ENCODE data around the gene CHML. TPM values are rescaled to one million over a fixed set of nuclear protein-coding genes. Genes with fewer than 3 reads are reported as not detected.

The CHML gene
- total and polyA plus RNA-seq, 2 of the 8 experiments (the other 6 are each of a cell fraction or from before 2014, with no cell fraction given): 11.5 to 82.4 TPM

DNA sequence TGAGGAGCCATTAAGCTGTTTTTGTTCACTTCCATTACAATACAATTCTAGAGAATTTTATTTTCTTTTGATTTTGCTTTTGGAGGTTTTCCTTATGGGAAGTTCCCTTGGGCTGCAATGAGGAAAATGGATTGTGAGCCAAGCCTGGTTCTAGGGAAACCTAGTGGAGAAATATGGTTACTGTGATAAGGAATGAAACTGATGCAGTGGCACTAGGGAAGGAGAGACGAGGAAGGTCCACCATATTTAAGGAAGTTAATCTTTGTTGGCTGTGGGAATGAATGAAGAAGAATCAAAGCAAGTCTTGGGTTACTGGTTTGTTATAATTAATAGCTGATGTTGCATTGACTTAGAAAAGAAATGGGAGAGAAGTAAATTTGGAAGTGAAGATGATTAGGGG, 28.4 kb downstream of the CHML start (continued):
- TF ChIP-seq, protein P1, sequence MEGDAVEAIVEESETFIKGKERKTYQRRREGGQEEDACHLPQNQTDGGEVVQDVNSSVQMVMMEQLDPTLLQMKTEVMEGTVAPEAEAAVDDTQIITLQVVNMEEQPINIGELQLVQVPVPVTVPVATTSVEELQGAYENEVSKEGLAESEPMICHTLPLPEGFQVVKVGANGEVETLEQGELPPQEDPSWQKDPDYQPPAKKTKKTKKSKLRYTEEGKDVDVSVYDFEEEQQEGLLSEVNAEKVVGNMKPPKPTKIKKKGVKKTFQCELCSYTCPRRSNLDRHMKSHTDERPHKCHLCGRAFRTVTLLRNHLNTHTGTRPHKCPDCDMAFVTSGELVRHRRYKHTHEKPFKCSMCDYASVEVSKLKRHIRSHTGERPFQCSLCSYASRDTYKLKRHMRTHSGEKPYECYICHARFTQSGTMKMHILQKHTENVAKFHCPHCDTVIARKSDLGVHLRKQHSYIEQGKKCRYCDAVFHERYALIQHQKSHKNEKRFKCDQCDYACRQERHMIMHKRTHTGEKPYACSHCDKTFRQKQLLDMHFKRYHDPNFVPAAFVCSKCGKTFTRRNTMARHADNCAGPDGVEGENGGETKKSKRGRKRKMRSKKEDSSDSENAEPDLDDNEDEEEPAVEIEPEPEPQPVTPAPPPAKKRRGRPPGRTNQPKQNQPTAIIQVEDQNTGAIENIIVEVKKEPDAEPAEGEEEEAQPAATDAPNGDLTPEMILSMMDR (IDR thresholded peaks at IDR 0.05; ENCODE audit: control extremely low read depth in 1 of 3, insufficient read depth in 1 of 3, low read depth in 1 of 3, low read length in 3 of 3): no peak
- no peak for TF ChIP-seq GABPA (IDR thresholded peaks at IDR 0.05; ENCODE audit: borderline replicate concordance, insufficient read depth, low read length)
- TF ChIP-seq, protein P2, sequence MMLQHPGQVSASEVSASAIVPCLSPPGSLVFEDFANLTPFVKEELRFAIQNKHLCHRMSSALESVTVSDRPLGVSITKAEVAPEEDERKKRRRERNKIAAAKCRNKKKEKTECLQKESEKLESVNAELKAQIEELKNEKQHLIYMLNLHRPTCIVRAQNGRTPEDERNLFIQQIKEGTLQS (IDR thresholded peaks at IDR 0.05; ENCODE audit: insufficient read depth, low read depth, low read length): no peak
- TF ChIP-seq BACH1 (IDR thresholded peaks at IDR 0.05; ENCODE audit: low read length): no peak
- TF ChIP-seq TAF7 (optimal IDR thresholded peaks at IDR 0.05; ENCODE audit: borderline replicate concordance, low read depth, low read length): no peak
- TF ChIP-seq, protein P3, sequence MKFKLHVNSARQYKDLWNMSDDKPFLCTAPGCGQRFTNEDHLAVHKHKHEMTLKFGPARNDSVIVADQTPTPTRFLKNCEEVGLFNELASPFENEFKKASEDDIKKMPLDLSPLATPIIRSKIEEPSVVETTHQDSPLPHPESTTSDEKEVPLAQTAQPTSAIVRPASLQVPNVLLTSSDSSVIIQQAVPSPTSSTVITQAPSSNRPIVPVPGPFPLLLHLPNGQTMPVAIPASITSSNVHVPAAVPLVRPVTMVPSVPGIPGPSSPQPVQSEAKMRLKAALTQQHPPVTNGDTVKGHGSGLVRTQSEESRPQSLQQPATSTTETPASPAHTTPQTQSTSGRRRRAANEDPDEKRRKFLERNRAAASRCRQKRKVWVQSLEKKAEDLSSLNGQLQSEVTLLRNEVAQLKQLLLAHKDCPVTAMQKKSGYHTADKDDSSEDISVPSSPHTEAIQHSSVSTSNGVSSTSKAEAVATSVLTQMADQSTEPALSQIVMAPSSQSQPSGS (IDR thresholded peaks at IDR 0.05; ENCODE audit: low read length): no peak
- TF ChIP-seq TCF12 (IDR thresholded peaks at IDR 0.05; ENCODE audit: low read depth, low read length): no peak
- TF ChIP-seq HDAC6 (IDR thresholded peaks at IDR 0.05; ENCODE audit: low read depth, low read length): no peak
- TF ChIP-seq MAFK (IDR thresholded peaks at IDR 0.05; ENCODE audit: low read depth, low read length): no peak

All from H1 (cell line).